Nucleus accumbens (tissue), 56 donors: Measurements from ENCODE around the gene OR11H1.
"Not testable (repeated sequence)": the region's sequence is repeated elsewhere in the genome, so short reads cannot be mapped to it uniquely, and the experiment has no call there.

Source experiments
- DNase-seq, 56 donors: peaks; one replicate each; lab custom pipeline; 2025; lab: John Stamatoyannopoulos, UW

Gene OR11H1, protein sequence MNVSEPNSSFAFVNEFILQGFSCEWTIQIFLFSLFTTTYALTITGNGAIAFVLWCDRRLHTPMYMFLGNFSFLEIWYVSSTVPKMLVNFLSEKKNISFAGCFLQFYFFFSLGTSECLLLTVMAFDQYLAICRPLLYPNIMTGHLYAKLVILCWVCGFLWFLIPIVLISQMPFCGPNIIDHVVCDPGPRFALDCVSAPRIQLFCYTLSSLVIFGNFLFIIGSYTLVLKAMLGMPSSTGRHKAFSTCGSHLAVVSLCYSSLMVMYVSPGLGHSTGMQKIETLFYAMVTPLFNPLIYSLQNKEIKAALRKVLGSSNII

DNA sequence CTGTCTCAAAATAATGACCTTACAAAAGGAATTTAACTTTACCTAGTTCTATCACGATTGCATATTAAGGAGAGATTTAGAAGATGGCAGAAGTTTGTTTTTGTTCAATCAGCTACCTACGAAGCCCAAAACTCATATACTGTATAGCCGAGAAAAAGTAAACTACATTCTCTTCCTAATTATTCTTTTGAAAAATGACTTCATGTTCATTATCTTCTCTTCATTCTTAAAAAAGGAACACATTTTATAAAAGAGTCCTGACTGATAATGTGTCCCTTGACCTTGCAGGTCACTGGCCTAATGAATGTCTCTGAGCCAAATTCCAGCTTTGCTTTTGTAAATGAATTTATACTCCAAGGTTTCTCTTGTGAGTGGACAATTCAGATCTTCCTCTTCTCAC lies at the start of gene OR11H1:
Gene OR11H1, plus strand, starts transcription at position 301 of the 400 bp plus-strand sequence. Its CDS starts 0 bp downstream, at position 301.
- DNase-seq: not testable (repeated sequence)

DNA sequence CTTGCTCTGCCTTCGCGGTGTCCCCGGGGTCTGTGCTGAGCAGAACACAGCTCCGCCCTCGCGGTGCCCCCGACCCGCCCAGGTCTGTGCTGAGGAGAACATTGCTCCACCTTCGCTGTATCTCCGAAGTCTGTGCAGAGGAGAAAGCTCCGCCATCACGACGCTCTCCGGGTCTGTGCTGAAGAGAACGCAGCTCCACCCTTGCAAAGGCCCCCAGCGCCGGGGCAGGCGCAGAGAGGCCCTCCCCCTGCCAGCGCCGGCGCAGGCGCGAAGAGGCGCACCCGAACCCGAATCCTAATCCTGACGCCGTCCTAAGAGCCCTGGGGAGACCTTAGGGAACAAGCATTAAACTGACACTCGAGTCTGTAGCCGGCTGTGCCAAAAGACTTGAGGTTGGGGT lies 18.0 kb upstream of the OR11H1 start:
- DNase-seq: not testable (repeated sequence)

DNA sequence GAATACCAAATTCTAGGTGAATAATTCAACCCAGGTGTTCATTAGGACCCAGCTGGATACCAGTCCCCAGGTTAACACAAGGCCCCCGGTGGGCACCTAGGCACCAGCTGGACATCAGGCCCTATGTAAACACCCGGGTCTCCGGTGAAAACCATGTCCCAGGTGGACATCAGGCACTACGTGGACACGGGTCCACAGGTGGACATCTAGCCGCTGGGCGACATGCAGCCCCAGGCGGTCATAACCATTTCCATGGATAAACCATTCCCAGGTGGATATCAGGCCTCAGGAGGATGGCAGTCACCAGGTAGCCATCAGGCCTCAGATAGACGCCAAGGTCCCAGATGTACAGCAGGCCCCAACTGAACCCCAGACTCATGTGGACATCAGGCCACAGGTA lies 12.1 kb upstream of the OR11H1 start:
- DNase-seq: not testable (repeated sequence)

DNA sequence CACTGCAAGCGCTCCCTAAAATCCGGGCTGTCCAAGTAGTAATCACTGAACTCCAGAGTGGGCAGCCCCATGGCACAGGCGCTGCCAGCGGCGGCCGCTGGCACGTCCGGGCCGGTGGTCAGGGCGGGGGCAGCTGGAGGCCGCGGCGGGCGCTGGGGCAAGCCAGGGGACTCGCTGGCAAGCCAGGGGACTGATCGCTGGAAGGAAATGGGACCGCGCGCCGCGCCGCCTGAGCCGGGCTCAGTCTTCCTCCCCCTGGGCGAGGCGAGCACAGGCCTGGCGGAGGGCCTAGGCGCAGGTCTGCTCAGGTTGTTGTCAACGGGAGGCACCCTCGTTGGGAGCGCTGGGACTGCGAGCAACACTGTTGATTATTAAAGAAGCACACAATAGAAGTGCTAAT lies 25.8 kb downstream of the OR11H1 start:
- DNase-seq: not testable (repeated sequence)

DNA sequence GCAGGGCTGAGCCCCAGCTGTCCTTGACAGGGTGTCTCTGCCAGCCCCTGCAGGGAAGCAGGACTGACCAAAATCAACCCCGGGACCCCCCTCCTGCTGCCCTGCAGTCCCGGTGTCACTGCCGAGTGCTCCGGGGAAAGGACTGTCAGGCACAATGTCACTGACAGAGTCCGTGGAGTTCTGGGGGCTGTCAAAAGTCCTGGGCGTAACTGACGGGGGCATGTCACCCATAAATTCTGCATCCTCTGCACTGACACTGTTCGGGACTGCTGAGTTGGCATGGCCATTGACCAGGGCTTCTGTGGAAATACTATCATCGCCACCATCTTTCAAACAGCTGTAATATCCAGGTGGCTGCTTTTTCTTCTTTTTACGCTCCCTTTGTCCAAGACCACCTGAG lies 35.5 kb downstream of the OR11H1 start:
- DNase-seq: not testable (repeated sequence)

DNA sequence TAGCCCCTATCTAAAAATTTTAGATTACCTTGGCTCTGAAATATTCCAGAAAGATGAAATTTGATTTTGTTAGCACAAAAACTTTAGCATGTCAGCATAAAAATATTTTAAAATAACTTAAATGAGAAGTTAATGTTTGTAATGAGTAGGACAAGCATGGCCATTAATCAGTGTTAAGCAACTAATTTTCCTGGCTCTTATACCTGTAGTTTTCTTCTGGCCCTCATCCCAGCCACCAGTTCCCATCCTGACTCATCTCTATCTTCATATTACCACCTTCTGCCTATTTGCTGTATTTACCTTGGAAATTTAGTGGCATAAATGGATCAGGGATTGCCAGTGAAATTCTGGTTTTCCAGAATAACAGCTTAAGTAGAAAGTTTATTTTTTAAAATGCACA lies 37.1 kb downstream of the OR11H1 start:
- DNase-seq: not testable (repeated sequence)
